Dermis blood vessel endothelial cell (primary cell): ENCODE measurements around the gene RBP3. TPM values are rescaled to one million over a fixed set of nuclear protein-coding genes. Genes with fewer than 3 reads are reported as not detected.

Experiments
- DNase-seq: peaks from one replicate; pipeline ENCODE4 v3.0.0; 2010
- total RNA-seq: library from RNA; depleted of rRNA; stranded (reverse); fragments of >200 nt; gene quantifications from 2 replicates; pipeline ENCODE4 v1.2.3, GENCODE V29; 2014

Gene RBP3
- total RNA-seq, 1 donor from 2014 or later: not detected

- DNase-seq: peak; percentile 70
These were observed 54.6 kb downstream of the RBP3 start for GRCh38 chr10:47402641-47403301.

GRCh38 chr10:47403446-47404318 lies 55.5 kb downstream of the RBP3 start:
- DNase-seq: peak; percentile 11

GRCh38 chr10:47404446-47404845 lies 56.3 kb downstream of the RBP3 start:
- no peak for DNase-seq

- DNase-seq: no peak
These were observed 56.8 kb downstream of the RBP3 start for GRCh38 chr10:47404937-47405336.

- no peak for DNase-seq
These were observed 57.8 kb downstream of the RBP3 start for GRCh38 chr10:47405857-47406547.

- no peak for DNase-seq
These were observed 58.3 kb downstream of the RBP3 start for GRCh38 chr10:47406548-47406869.

GRCh38 chr10:47406870-47407691 lies 58.9 kb downstream of the RBP3 start:
- DNase-seq: peak; percentile 32

Other genes with a start within 250 kb of the RBP3 start
- not detected in 2 replicates for gene GDF10, start 48.2 kb upstream of the RBP3 start, total RNA-seq
- gene GDF2, start 25.9 kb upstream of the RBP3 start, total RNA-seq: not detected in 2 replicates
- gene ZNF488, start 35.9 kb downstream of the RBP3 start, total RNA-seq: under 0.01 and 0.28 TPM in 2 replicates
- gene ANXA8, start 135.8 kb downstream of the RBP3 start, total RNA-seq: not detected in 2 replicates
- gene FAM25G, start 143.3 kb downstream of the RBP3 start, total RNA-seq: not detected in 2 replicates
- gene AGAP9, start 175.3 kb downstream of the RBP3 start, total RNA-seq: 1.7 and 2.2 TPM in 2 replicates